GM19240 (cell line): Measurements from ENCODE around the gene CAMP.
"Not testable (repeated sequence)": the region's sequence is repeated elsewhere in the genome, so short reads cannot be mapped to it uniquely, and the experiment has no call there.

ENCODE experiments used
- DNase-seq: peaks from one replicate; pipeline ENCODE4 v3.0.0; 2011; ENCODE audit warnings: low spot score; ENCODE audit not compliant: insufficient read length

CAMP gene

DNA sequence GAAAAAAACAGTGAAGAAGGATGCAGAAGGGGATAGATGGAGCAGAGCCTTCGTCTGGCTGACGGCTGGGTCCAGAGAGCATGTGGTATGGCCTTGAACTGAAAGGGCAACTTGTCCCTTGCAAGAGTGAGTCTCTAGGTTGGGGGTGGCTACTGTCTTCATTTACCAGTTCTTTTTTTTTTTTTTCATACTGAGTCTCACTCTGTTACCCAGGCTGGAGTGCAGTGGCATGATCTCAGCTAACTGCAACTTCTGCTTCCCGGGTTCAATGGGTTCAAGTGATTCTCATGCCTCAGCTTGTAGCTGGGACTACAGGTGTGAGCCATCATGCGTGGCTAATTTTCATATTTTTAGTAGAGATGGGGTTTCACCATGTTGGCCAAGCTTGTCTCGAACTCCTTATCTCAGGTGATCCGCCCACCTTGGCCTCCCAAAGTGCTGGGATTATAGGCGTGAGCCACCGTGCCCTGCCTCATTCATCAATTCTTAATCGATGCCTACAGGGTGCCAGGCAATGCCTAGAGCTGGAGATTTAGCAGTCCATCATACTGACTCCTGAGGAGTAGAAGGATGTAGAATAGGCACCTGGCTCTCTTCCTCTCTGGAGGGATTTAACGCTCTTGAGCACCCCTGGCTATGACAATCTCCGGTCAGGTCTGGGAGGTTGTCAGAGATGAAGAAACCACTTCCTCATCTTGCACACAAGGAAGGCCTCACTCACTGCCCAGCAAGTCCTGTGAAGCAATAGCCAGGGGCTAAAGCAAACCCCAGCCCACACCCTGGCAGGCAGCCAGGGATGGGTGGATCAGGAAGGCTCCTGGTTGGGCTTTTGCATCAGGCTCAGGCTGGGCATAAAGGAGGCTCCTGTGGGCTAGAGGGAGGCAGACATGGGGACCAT, at the start of gene CAMP:
Gene CAMP (plus strand): TSS at position 880 of the 898 bp plus-strand sequence. CDS start 17 bp downstream, at position 897.
- peak; percentile 45 for DNase-seq

- DNase-seq, result no peak
Measured at GRCh38 chr3:48178072-48178471, 45.2 kb upstream of the CAMP start.

DNA sequence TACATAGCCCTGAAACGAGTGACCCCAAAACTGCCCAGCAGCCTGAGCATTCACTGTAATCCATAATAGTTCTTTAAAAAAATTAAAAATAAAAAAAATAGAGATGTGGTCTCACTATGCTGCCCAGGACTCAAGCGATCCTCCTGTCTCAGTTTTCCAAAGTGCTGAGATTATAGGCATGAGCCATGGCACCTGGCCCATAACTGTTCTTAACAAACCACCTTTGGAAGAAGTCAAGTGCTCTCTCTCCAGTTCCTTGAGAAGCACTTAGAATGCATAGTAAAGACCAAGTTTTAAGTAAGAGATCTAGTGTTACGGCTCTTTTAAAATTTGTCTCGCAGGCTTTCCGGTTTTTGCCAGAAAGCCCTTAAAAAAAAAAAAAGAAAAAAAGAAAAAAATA, 43.3 kb upstream of the CAMP start:
- no peak for DNase-seq

DNA sequence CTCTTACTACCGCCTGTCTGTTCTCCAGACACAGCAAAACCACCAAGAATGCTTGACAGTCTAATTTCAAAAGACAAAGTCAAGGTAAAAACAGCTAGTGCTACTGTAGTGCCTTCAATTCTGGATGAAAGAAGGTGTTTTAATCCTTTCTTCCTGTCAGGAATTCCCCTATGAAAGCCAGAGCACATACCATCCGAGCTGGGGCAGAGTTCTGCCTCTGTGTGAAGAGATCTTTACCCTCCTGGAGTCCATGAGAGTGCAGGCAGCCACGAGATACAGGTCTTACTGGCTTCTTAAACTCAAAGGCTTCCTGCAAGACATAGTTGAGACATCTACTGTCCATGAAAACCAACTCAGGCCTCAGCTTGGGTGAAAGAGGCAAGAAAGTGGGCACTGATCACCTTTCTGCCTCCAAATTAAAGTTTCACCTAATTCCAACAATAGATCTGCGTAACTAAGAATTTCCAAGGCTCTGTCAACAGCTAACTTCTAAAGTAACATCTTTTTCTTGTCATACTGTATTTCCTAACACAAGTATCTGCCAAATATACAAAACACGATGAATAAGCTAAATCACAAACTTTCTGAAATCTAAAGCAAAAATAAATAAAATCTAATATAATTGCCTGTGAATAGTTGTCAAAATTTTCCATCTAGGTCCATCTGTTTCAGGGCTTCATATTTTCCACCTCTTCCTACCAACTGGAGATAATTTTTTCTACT, 42.6 kb upstream of the CAMP start:
- no peak for DNase-seq

DNA sequence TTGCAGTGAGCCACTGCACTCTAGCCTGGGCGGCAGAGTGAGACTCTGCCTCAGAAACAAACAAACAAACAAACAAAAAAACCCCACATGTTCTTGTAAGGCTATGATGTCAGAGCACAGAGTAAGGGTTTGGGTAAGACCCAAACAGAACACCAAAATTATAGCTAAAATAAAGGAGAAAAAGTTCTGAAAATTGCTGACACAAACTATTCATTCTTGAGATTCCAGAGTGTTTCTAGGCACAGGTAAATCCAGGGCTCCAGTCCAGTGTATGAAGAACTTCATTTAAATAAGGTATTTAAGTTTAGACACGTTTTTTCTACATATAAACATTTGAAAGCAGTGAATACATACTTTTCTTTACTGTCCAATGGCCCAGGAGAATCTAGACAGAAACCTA, 39.0 kb upstream of the CAMP start:
- DNase-seq, result no peak

GRCh38 chr3:48185129-48185528, 38.2 kb upstream of the CAMP start:
- no peak for DNase-seq

DNA sequence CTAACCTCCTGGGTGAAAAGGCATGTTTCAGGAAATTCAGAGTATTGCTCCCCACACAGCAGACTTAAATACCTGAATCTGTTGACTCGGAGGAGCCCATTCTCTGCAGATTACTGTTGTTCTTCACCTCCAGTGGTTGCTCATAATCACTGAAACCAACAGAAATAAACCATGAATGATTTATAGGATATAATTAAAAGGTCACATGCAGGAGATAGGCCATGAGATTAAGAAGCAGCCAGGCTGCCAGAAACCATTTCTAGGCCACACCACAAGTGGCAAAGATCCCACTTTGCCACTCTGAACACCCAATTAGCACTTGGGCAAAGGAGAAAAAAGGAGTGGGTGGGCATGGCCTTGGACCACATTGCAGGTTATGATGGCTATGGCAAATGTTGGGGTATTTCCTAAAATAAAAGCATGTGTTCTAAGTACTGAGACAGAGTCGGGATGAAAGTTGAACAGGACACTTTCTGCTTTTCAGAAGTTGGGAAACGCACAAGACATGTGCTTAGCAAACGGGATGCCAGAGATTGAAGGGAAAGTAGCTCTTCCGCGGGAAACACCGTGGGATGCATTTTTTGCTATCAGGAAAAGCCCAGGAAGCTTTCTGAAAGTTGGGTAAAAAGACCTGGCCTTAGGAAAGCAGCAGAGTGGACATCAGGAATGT, 36.5 kb upstream of the CAMP start:
- DNase-seq, result no peak

DNA sequence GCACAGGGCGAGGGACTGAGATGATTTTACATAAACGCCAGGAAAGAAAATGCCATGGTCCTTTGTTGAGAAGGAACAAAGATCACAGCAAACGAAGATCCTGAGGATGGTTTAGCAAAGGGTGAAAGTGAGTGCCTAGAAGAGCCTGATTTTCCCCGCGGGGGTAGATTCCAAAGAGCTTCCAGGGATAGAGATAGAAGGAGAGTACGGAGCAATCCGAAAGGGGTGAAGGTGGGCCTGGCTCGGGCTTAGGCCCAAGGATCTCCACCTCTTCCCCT, 36.1 kb upstream of the CAMP start:
- no peak for DNase-seq

- DNase-seq, result no peak
Measured at GRCh38 chr3:48187579-48188265, 35.6 kb upstream of the CAMP start.

DNA sequence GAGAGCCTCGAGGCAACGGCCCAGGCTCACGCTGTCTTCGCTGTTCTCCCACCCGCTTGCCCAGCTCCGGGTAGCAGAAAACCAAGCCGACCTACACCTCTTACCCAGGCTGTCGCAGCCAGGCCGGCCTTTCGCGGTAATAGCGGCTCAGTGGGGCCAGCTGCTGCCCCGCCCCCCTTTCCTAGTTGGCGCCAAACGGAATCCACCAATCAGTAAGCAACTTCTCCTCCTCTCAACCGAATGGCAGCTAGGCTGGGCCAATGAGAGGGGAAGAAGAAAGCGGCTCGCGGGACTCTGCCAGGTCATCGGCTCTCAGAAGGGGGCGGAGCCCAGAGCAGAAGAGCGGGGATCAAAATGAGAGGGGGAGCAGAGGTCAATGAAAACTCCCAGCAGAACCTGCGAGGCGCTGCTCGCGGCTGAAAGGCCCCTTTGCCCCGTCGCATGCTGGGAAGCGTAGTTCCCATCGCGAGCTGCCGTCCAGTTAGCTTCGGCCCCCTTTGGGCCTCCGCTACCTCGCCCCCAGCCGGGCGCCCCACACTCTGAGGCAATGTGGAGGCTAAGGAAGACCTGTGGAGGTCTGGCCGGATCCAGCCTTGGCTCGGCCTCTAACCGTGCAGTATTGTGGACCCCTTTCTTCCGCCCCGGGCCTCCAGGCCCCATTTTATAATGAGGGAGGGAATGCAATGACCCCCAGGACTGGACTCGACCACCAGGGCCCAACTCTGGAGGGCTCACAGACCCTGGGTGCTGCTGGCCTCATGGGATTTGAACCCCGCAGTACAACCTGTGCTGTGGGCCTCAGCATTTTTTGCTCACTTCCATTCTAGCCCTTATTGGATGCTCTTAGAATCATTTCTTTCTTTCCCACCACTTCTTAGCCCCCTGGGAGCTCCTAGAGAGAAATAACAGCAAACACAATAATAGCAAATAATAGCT, 34.8 kb upstream of the CAMP start, which contains the start of gene CDC25A:
Gene CDC25A (minus strand): TSS at position 152 of the 936 bp plus-strand sequence. CDS start 470 bp downstream, outside the sequence.
- DNase-seq, result peak; percentile 97

DNA sequence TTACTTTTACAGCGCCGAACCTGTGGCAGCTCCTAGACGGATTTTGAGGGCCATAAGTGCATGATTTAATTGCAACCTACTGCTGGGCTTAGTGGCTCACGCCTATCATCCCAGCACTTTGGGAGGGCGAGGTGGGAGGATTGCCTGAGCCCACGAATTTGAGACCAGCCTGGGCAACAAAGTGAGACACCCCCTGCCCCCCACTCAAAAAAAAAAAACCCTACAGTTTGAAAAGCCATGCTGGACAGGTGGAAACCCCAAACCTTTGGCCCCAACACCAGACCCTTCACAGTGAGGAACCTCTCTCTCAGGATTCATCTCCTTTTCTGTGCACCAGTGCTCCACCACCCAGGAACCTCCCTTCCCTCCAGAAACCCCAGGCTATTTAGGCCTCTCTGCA, 34.0 kb upstream of the CAMP start:
- DNase-seq, result no peak

- DNase-seq, result no peak
Measured at GRCh38 chr3:48190911-48191310, 32.4 kb upstream of the CAMP start.

GRCh38 chr3:48194446-48195071, 28.7 kb upstream of the CAMP start:
- DNase-seq, result no peak

GRCh38 chr3:48196611-48197010, 26.7 kb upstream of the CAMP start:
- no peak for DNase-seq

DNA sequence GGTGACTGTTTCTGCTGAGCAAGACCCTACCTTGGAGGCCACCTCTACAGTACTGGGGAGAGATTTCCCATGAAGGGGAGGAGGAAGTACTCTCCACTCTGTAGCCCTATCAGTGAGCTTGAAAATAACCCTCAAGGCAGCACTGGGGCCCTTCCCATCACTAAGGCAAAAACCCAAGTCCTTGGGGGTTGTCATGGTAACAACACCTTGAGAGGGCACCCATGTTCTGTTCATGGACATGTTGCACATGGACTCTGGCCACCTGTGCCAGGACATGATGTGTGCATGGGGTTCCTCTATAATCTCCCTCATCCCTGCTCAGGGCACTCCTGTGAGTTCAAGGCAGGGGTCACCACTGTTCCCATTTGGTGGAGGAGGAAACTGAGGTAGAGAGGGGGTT, 24.2 kb upstream of the CAMP start:
- no peak for DNase-seq

DNA sequence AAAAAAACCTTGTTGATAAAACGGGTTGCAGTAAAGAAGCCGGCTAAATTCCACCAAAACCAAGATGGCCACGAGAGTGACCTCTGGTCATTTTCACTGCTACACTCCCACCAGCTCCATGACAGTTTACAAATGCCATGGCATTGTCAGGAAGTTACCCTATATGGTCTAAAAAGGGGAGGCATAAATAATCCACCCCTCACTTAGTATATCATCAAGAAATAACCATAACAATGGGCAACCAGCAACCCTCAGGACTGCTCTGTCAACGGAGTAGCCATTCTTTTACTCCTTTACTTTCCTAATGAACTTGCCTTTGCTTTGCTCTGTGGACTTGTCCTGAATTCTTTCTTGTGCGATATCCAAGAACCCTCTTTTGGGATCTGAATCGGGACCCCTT, 20.7 kb upstream of the CAMP start:
- no peak for DNase-seq

DNA sequence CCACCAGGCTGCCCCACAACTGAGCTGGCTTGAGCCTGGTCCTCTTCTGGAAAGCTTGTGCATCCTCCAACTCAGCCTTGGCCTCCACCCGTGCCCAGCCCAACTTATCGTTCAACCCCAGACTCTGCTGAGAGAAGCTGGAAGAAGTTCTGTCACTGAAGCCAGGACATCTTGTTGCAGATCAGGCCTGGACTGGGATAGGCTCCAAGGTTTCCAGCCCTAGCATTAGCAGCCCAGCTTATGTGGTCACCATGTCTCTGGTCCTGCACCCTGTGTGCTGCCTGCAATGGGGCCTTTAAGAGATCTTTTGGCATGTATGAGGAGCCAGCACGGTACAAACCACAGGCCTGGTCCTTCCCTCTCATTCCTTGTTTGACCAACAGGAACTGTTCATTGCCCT, 15.2 kb upstream of the CAMP start:
- DNase-seq, result no peak

GRCh38 chr3:48209445-48209844, 13.8 kb upstream of the CAMP start:
- no peak for DNase-seq

- not testable (repeated sequence) for DNase-seq
Measured at GRCh38 chr3:48210534-48210933, 12.8 kb upstream of the CAMP start.

- DNase-seq, result not testable (repeated sequence)
Measured at GRCh38 chr3:48211776-48212175, 11.5 kb upstream of the CAMP start.
